Activated CD8-positive, alpha-beta memory T cell treated with anti-CD3 and anti-CD28 coated beads, Interleukin-2, amount 50 U/mL, for 1 hour (primary cell): ENCODE measurements around the gene ZBTB9.

Experiments used
- DNase-seq: peaks from one replicate; pipeline ENCODE4 v3.0.0-alpha.2; 2020; ENCODE audit errors: extremely low read depth

ZBTB9 gene

GRCh38 chr6:33419580-33420490 is 34.5 kb upstream of the ZBTB9 start, which contains the start of gene SYNGAP1:
Gene SYNGAP1 (plus strand): TSS chr6:33420065. CDS start chr6:33420265, 200 bp downstream.
- no peak for DNase-seq

- DNase-seq: no peak
Measured at GRCh38 chr6:33420491-33421343, 33.7 kb upstream of the ZBTB9 start.

GRCh38 chr6:33421344-33421643 is 33.1 kb upstream of the ZBTB9 start:
- no peak for DNase-seq

- DNase-seq: no peak
Measured at GRCh38 chr6:33423777-33424176, 30.6 kb upstream of the ZBTB9 start.

GRCh38 chr6:33424855-33425667 is 29.3 kb upstream of the ZBTB9 start:
- no peak for DNase-seq

- peak; percentile 70 for DNase-seq
Measured at GRCh38 chr6:33425668-33426577, 28.5 kb upstream of the ZBTB9 start.

- no peak for DNase-seq
Measured at GRCh38 chr6:33426590-33427511, 27.5 kb upstream of the ZBTB9 start.

- no peak for DNase-seq
Measured at GRCh38 chr6:33427585-33428223, 26.7 kb upstream of the ZBTB9 start.

- DNase-seq: no peak
Measured at GRCh38 chr6:33428224-33428965, 26.0 kb upstream of the ZBTB9 start.

GRCh38 chr6:33428966-33429749 is 25.2 kb upstream of the ZBTB9 start:
- no peak for DNase-seq

- no peak for DNase-seq
Measured at GRCh38 chr6:33429750-33430052, 24.7 kb upstream of the ZBTB9 start.

GRCh38 chr6:33430334-33430733 is 24.0 kb upstream of the ZBTB9 start:
- DNase-seq: no peak

GRCh38 chr6:33430991-33431879 is 23.1 kb upstream of the ZBTB9 start:
- DNase-seq: no peak

GRCh38 chr6:33431880-33432541 is 22.4 kb upstream of the ZBTB9 start:
- DNase-seq: no peak

GRCh38 chr6:33432546-33432945 is 21.8 kb upstream of the ZBTB9 start:
- DNase-seq: no peak

- DNase-seq: no peak
Measured at GRCh38 chr6:33433001-33433543, 21.3 kb upstream of the ZBTB9 start.
